HAP-1 (cell line): ENCODE measurements around the gene COL11A1.
A peak's percentile ranks its signal among the peaks of the same experiment; 100 is the strongest.

Experiments used
- DNase-seq, 2 experiments: peaks; one replicate each; pipeline ENCODE4 v3.0.0-alpha.2; 2016 to 2020; ENCODE audit warnings: low spot score in 2 of 2
- H3K27me3 ChIP-seq: fragments of 250-450 bp; sonication (Bioruptor Pico); 2 replicates; pipeline ENCODE4 v1.5.1; 2020; ENCODE audit warnings: low read depth, mild to moderate bottlenecking, moderate library complexity
- H3K36me3 ChIP-seq: fragments of 250-450 bp; sonication (Bioruptor Pico); replicated peaks from 2 replicates; pipeline ENCODE4 v1.5.1; 2020; ENCODE audit warnings: mild to moderate bottlenecking
- H3K4me1 ChIP-seq: fragments of 250-450 bp; sonication (Bioruptor Pico); 2 replicates; pipeline ENCODE4 v1.5.1; 2020; ENCODE audit warnings: mild to moderate bottlenecking
- H3K4me3 ChIP-seq: fragments of 250-450 bp; sonication (Bioruptor Pico); 2 replicates; pipeline ENCODE4 v1.5.1; 2020; ENCODE audit warnings: mild to moderate bottlenecking, moderate library complexity
- H3K9me3 ChIP-seq: fragments of 250-450 bp; sonication (Bioruptor Pico); 2 replicates; pipeline ENCODE4 v1.5.1; 2020; ENCODE audit warnings: mild to moderate bottlenecking, moderate library complexity
- in situ Hi-C: fragments of 300-500 bp; cut with MboI; formaldehyde crosslinking; loops from 3 replicates; pipeline ENCODE4 v1.14.3; 2020; ENCODE audit warnings: low sequenced_read_pairs, inconsistent platforms, mixed read lengths

The COL11A1 gene

DNA sequence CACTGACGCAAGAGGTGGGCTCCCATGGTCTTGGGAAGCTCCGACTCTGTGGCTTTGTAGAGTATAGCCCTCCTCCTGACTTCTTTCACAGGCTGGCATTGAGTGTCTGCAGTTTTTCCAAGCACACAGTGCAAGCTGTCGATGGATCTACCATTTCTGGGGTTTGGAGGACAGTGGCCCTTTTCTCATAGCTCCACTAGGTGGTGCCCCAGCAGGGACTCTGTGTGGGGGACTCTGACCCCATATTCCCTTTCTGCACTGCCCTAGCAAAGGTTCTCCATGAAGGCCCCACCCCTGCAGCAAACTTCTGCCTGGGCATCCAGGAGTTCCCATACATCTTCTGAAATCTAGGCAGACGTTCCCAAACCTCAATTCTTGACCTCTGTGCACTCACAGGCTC lies 236.2 kb downstream of the COL11A1 start:
- in situ Hi-C loops: no loop called here

DNA sequence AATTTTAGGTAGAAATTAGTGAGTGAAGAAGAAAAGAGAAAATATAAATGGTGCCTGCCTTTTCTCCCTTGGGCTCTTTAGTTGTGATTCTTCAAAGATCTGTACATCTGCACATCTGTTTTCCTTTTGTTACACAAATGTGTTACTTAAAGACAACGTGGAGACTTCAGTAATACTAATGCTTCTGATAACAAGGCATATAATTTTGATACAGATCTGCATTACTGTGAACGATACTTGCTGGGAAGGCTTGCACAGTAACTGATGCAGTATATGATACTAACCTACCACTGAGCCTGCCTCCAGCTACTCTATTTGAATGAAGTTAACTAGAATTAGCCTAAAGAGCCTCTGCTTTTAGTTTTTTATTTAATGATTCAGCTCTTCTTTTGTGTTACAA lies 244.6 kb downstream of the COL11A1 start:
- no peaks in the 10 kb centered on the region for H3K36me3 ChIP-seq
- no peaks in the 10 kb centered on the region for H3K27me3 ChIP-seq
- DNase-seq: peak; percentile 33 to 66
- no peaks in the 10 kb centered on the region for H3K9me3 ChIP-seq
- H3K4me1 ChIP-seq: peaks cover 22% of the 10 kb centered on the region
- in situ Hi-C loops: no loop called here
- no peak overlapping the region for H3K4me3 ChIP-seq

More for the DNA sequence above, 236.2 kb downstream of the COL11A1 start:
- Histone ChIP-seq H3K9me3 (peaks cover 3% of the 10 kb centered on the region; the same call in 1 of the 2 replicates), H3K4me3 (no peak overlapping the region), H3K36me3 (no peaks in the 10 kb centered on the region), H3K4me1 (peaks cover 22% of the 10 kb centered on the region), H3K27me3 (no peaks in the 10 kb centered on the region)
- peak in 1 of 2 experiments; percentile 29 for DNase-seq

DNA sequence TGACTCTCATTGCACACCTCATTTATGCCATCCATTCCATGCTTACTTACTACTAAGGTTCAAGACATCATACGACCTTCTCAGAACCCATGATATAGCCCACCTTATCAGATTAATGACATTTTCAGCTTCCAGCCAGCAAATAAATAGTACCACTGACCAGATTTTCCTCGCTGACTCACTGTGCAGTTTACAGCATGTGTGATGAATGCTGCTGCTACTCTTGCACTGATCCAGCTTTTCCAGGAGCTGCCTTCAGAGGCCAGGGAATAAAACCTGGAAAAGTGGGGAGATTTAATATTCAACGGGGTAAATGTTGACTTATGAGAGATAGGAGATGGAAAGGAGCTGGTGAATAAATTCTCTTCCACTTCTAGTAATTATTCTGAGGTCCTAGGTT lies 247.1 kb downstream of the COL11A1 start:
- DNase-seq: no peak
- H3K4me1 ChIP-seq: peaks cover 22% of the 10 kb centered on the region
- no peaks in the 10 kb centered on the region for H3K36me3 ChIP-seq
- no peaks in the 10 kb centered on the region; the same call in 1 of the 2 replicates for H3K9me3 ChIP-seq
- no peak overlapping the region for H3K4me3 ChIP-seq
- in situ Hi-C loops: no loop called here
- H3K27me3 ChIP-seq: no peaks in the 10 kb centered on the region

GRCh38 chr1:102858695-102859094 lies 249.6 kb downstream of the COL11A1 start:
- peaks cover 13% of the 10 kb centered on the region for H3K4me1 ChIP-seq
- DNase-seq: no peak
- no peaks in the 10 kb centered on the region for H3K36me3 ChIP-seq
- H3K27me3 ChIP-seq: no peaks in the 10 kb centered on the region
- in situ Hi-C loops: no loop called here
- no peak overlapping the region for H3K4me3 ChIP-seq
- peaks cover 5% of the 10 kb centered on the region for H3K9me3 ChIP-seq

DNA sequence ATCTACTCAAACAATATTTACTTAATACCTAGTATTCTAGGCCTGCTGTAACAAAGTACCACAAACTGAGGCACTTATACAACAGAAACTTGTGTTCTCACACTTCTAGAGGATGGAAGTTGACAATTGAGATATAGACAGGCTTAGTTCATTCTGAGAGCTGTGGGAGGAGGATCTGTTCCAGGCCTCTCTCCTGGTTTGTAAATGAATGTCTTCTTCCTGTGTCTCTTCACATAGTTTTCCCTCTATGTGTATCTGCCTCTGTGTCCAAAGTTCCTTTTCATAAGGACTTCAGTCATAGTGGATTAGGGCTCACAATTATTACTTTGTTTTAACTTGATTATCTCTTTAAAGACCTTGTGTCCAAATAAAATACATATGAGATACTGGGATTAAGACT lies 251.1 kb downstream of the COL11A1 start:
- Histone ChIP-seq H3K4me1 (peaks cover under 1% of the 10 kb centered on the region), H3K9me3 (peaks cover 5% of the 10 kb centered on the region), H3K36me3 (no peaks in the 10 kb centered on the region), H3K27me3 (no peaks in the 10 kb centered on the region), H3K4me3 (no peak overlapping the region)
- no peak for DNase-seq
- in situ Hi-C loops: no loop called here

GRCh38 chr1:102853701-102854187 lies 254.6 kb downstream of the COL11A1 start:
- H3K9me3 ChIP-seq: peaks cover 5% of the 10 kb centered on the region
- H3K4me3 ChIP-seq: no peak overlapping the region
- no peaks in the 10 kb centered on the region for H3K4me1 ChIP-seq
- in situ Hi-C loops: no loop called here
- DNase-seq: no peak
- H3K27me3 ChIP-seq: no peaks in the 10 kb centered on the region
- no peaks in the 10 kb centered on the region for H3K36me3 ChIP-seq

DNA sequence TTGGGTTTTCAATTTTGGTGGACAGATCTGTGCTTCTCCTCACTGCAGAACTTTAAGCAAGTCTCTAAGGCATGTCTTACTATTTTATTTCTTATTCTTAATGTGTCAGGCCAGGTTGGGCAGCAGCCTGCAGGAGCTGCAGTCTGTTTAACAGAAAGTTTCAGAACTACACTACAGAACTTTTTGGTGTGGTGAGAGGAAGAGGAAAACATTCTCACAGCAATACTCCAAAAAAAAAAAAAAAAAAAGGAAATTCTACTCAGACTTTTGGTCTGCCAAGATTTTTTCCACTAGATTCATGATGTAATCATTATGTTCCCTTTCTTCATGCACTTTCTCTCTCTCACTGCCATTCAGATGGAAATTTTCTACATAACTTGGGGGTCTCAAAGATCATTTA lies 255.2 kb downstream of the COL11A1 start:
- Histone ChIP-seq H3K27me3 (no peaks in the 10 kb centered on the region), H3K4me3 (no peak overlapping the region), H3K36me3 (no peaks in the 10 kb centered on the region), H3K9me3 (peaks cover 5% of the 10 kb centered on the region), H3K4me1 (no peaks in the 10 kb centered on the region)
- no peak for DNase-seq
- in situ Hi-C loops: no loop called here

DNA sequence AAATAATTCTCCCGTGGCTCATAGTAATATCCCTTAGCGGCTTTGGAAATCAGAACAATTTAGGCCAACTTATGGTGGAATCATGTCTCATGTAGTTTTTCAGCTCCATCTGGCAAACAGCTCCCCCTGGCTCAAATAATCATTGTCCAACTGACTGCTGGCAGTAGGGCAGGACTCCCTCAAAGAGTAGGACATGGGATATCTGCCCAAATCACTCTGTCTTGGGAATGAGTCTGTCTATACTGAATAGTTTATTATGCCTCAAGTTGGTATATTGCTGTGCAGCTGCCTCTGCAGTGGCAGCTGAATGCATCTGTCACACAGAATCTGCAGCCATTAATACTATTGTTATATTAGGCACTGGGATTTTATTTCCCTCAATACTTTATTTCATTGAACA lies 255.7 kb downstream of the COL11A1 start:
- in situ Hi-C loops: no loop called here
- Histone ChIP-seq H3K9me3 (peaks cover 5% of the 10 kb centered on the region), H3K4me1 (no peaks in the 10 kb centered on the region), H3K4me3 (no peak overlapping the region), H3K36me3 (no peaks in the 10 kb centered on the region), H3K27me3 (no peaks in the 10 kb centered on the region)
- DNase-seq: no peak

GRCh38 chr1:102851616-102852015 lies 256.7 kb downstream of the COL11A1 start:
- H3K4me1 ChIP-seq: no peaks in the 10 kb centered on the region
- H3K4me3 ChIP-seq: no peak overlapping the region
- no peaks in the 10 kb centered on the region for H3K27me3 ChIP-seq
- H3K36me3 ChIP-seq: no peaks in the 10 kb centered on the region
- H3K9me3 ChIP-seq: peaks cover 5% of the 10 kb centered on the region
- in situ Hi-C loops: no loop called here
- DNase-seq: no peak

DNA sequence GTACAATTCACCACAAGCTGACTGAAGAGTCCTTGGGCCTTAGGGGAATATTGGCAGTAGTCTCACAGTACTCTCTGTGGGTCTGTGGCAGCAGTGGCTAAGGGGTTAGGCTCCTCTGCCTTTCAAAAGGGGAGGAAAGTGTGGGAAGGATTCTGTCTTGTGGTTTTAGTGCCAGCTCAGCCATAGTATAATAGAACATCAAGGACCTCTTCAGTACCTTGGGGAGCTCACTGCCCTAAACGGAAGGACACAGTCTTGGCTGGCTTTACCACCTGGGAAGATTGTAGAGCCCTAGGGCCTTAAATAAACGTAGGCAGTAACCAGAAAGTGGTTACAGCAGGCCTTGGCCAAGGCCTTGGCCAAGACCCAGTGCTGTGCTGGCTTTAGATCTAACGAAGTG lies 265.7 kb downstream of the COL11A1 start:
- in situ Hi-C loops: no loop called here
- Histone ChIP-seq H3K4me3 (no peak overlapping the region), H3K36me3 (no peaks in the 10 kb centered on the region), H3K9me3 (no peaks in the 10 kb centered on the region), H3K4me1 (no peaks in the 10 kb centered on the region), H3K27me3 (no peaks in the 10 kb centered on the region)
- no peak for DNase-seq

GRCh38 chr1:102840741-102841140 lies 267.6 kb downstream of the COL11A1 start:
- no peaks in the 10 kb centered on the region for H3K4me1 ChIP-seq
- in situ Hi-C loops: no loop called here
- DNase-seq: no peak

DNA sequence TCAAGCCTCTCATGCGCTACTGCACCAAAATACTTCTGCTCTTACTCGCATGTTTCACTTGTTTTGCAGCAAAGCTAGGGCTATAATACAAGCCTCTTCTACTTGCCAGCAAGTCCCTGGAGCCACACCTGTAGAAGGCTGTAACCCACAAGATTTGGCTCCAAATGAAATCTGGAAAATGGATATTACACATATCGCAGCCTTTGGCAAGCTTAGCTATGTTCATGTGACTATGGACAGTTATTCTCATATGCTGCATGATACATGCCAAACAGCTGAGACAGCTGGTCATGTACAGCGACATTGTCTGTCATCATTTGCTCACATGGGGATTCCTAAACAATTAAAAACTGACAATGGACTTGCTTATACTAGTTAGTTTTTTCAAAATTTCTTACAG lies 270.3 kb downstream of the COL11A1 start:
- no peaks in the 10 kb centered on the region for H3K36me3 ChIP-seq
- no peaks in the 10 kb centered on the region for H3K27me3 ChIP-seq
- no peaks in the 10 kb centered on the region for H3K4me1 ChIP-seq
- no peaks in the 10 kb centered on the region for H3K9me3 ChIP-seq
- DNase-seq: no peak
- H3K4me3 ChIP-seq: no peak overlapping the region
- in situ Hi-C loops: no loop called here

More at GRCh38 chr1:102840741-102841140, 267.6 kb downstream of the COL11A1 start:
- Histone ChIP-seq H3K4me3 (no peak overlapping the region), H3K9me3 (no peaks in the 10 kb centered on the region), H3K27me3 (no peaks in the 10 kb centered on the region), H3K36me3 (no peaks in the 10 kb centered on the region)

- H3K4me1 ChIP-seq: no peaks in the 10 kb centered on the region
- no peaks in the 10 kb centered on the region for H3K27me3 ChIP-seq
- DNase-seq: no peak
- H3K9me3 ChIP-seq: no peaks in the 10 kb centered on the region
- in situ Hi-C loops: no loop called here
- H3K36me3 ChIP-seq: no peaks in the 10 kb centered on the region
- no peak overlapping the region for H3K4me3 ChIP-seq
These were observed 270.8 kb downstream of the COL11A1 start for GRCh38 chr1:102837551-102837950.

DNA sequence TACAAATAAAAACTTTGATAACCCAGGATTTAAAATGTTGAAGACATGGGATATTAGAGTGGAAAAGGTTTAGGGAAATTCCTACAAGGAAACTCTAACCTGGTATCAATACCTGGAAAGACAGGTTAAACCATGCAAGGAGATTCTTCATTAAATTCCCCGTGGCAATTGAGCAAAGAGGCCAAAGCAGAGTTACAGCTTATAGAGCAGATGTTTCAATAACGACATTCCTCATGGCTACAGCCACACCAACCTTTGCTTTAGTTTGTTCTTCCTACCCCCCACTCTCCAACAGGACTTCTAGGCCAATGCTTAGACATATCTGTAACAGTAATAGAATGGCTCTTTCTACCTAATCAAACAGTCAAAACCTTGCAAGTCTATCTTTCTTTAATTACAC lies 271.3 kb downstream of the COL11A1 start:
- Histone ChIP-seq H3K9me3 (no peaks in the 10 kb centered on the region), H3K4me1 (no peaks in the 10 kb centered on the region), H3K27me3 (no peaks in the 10 kb centered on the region), H3K36me3 (no peaks in the 10 kb centered on the region), H3K4me3 (no peak overlapping the region)
- in situ Hi-C loops: no loop called here
- no peak for DNase-seq

DNA sequence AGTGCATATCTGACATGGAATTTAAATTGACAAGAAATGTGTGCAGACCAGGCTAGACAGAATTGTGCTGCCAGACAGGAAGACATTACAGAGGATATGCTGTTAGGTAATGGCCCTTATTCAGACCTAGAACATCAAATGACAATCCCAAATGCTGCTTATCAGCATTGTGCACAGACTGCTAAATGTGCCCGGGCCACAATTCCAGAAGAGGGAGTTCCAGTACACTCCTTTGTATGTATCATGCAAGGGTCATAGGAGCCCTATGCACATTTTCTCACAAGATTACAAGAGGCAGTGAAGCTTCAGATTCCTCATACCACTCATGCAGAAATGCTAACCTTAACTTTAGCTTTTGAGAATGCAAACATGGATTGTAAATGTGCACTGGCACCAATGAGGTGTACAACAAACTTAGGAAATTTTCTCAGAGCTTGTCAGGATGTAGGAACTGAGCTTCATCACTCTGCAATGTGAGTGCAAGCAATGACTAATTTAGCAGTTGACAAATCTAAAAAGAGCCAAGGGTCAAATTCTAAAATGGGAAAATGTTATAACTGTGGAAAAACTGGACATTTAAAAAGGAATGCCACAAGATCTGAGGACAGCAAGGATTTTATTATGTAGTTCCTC lies 273.5 kb downstream of the COL11A1 start:
- no peaks in the 10 kb centered on the region for H3K36me3 ChIP-seq
- in situ Hi-C loops: no loop called here
- DNase-seq: no peak

More for the DNA sequence above, 273.5 kb downstream of the COL11A1 start:
- Histone ChIP-seq H3K4me1 (no peaks in the 10 kb centered on the region), H3K4me3 (no peak overlapping the region), H3K9me3 (no peaks in the 10 kb centered on the region), H3K27me3 (no peaks in the 10 kb centered on the region)
